NCI-H2081 (cell line): ENCODE measurements around the gene PNPLA6.

ENCODE experiments used
- DNase-seq, 2 experiments: peaks; one replicate each; lab custom pipeline; 2025; lab: John Stamatoyannopoulos, UW

Gene PNPLA6

GRCh38 chr19:7600721-7601120, 65.2 kb downstream of the PNPLA6 start:
- no peak for DNase-seq

DNA sequence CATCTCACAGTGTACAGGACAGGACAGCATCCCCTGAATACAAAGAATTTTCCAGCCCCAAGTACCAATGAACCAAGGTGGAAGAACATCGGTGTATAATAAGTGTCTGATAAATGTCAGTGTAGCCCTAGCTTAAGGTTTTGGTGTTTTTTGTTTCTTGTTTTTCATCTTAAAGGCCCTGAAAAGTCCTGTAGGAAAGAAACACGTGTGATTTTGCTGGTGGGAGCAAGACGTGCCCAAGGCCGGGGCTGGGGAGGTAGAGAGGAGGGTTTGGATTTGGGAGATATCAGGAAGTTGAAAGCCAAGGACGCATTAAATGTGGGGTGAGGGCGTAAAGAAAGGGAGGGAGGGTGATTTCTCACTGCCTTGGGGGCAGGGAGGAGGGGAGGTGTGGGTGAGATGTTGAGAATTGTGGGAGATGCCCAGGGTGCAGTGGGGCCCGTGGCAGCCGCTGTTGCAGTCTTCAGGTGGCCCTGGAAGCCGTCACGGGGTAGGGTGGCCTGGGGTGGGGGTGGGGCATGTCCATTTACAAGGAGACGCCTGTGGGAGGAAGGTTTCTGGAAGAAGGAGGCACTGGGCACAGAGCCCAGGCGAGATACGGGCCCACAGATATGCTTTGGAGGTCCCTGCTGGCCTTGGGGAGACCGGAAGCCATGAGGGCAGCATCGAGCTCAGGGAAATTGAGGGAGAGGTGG, 66.9 kb downstream of the PNPLA6 start:
- DNase-seq: no peak

- no peak for DNase-seq
These were observed 67.5 kb downstream of the PNPLA6 start for GRCh38 chr19:7602935-7603497.

- no peak for DNase-seq
These were observed 68.4 kb downstream of the PNPLA6 start for GRCh38 chr19:7603919-7604318.

- DNase-seq: peak in 1 of 2 experiments; percentile 3
These were observed 70.1 kb downstream of the PNPLA6 start for GRCh38 chr19:7605490-7606222.

DNA sequence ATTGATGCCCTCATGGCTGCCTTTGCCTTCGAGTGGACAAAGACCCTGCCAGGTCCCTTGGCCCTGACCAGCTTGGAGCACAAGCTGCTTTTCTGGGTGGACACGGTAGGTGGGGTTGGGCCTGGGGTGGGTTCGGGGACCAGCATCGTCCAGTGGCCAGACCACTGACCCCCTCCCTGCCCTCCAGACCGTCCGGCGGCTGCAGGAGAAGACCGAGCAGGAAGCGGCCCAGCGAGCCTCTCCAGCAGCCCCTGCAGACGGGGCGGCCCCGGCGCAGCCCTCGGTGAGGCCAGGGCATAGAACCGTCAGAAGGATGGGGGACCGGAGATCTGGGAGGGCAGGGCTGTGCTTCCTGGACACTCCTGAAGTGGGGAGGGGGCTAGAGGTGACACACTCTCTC, 70.8 kb downstream of the PNPLA6 start:
- DNase-seq: no peak

DNA sequence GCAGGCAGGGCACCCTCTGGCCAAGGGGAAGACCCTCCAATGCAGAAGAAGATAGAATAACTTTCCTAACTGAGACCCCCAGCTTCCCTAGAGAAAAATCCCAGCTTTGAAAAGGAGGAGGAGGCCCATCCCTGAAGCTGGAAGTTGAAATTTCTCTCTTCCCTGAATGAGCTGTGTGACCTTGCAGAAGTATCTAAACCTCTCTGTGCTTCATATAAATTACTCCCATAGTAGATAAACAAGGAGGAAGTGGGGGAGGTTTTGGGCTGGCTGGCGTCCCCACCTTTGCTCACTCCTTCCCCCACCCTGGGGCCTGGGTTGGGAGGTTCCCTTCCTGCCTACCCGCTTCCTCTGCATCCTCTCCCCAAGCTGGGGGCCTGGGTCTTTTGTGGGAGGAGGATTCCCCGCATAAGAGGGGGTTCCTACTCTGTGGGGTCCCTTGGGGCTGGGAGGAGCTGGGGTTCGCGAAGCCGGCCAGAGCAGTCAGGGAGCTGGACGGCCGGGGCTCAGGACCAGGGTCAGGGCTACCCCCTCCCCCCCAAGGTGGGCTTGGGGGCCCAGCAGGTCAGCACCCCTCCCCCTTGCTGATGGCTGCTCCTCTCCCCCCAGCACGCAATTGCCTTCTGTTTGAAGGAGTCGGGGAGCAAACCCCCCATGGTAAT, 71.8 kb downstream of the PNPLA6 start:
- DNase-seq: no peak

- no peak for DNase-seq
These were observed 72.5 kb downstream of the PNPLA6 start for GRCh38 chr19:7607874-7608560.

DNA sequence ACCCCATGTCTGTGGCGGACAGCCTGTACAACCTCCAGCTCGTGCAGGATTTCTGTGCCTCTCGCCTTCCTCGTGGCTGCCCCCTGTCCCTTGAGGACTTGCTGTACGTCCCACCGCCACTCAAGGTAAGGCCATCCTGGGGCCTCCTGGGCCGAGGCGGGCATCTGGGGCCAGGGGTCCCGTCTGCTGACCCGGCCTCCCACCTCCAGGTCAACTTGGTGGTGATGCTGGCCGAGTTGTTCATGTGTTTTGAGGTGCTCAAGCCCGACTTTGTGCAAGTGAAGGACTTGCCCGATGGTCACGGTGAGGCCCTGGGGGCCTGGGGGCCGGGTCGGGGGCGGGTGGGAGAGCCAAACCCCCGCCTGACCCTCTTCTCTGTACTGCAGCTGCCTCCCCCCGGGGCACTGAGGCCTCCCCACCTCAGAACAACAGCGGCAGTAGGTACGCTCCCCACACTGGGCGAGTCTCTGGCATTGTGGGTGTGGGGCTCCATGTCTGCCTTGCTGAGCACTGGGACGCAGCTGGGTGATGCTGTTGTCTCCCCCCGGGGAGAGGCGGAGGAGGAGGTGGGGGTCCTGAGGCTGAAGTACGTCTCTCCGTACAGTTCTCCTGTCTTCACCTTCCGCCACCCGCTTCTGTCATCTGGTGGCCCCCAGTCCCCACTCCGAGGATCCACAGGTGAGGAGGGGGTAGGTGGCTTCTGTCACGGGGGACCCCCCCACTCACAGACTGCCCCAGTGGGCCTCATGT, 75.1 kb downstream of the PNPLA6 start:
- no peak for DNase-seq
